SK-N-SH treated with all-trans-retinoic acid at 6 μM for 48 hours (cell line): Measurements from ENCODE around the gene DPYD.

Experiments
- ARNTL ChIP-seq: fragments of 450-650 bp; formaldehyde crosslinking; IDR thresholded peaks from 2 replicates; pipeline ENCODE4 v1.5.0; 2020; ENCODE audit warnings: low read depth, mild to moderate bottlenecking, moderate library complexity, borderline replicate concordance
- CSDC2 ChIP-seq: fragments of 250-450 bp; sonication (Bioruptor Pico); IDR thresholded peaks from 2 replicates; pipeline ENCODE4 v1.5.0; 2020; ENCODE audit warnings: mild to moderate bottlenecking, moderate library complexity
- ESRRG ChIP-seq: fragments of 250-450 bp; sonication (Bioruptor Pico); IDR thresholded peaks from 2 replicates; pipeline ENCODE4 v1.6.1; 2021; ENCODE audit warnings: mild to moderate bottlenecking
- OSR1 ChIP-seq: fragments of 250-450 bp; sonication (Bioruptor Pico); IDR thresholded peaks from 2 replicates; pipeline ENCODE4 v1.8.0; 2022; ENCODE audit warnings: moderate library complexity, mild to moderate bottlenecking, inconsistent platforms
- PATZ1 ChIP-seq: fragments of 250-450 bp; sonication (Bioruptor Pico); IDR thresholded peaks from 2 replicates; pipeline ENCODE4 v1.8.0; 2020; ENCODE audit warnings: mild to moderate bottlenecking, moderate library complexity, borderline replicate concordance
- PPARA ChIP-seq: fragments of 250-450 bp; sonication (Bioruptor Pico); IDR thresholded peaks from 2 replicates; pipeline ENCODE4 v1.5.0; 2020; ENCODE audit warnings: mild to moderate bottlenecking, borderline replicate concordance
- RARB ChIP-seq: fragments of 250-450 bp; sonication (Bioruptor Pico); IDR thresholded peaks from 2 replicates; pipeline ENCODE4 v1.8.0; 2021; ENCODE audit warnings: mild to moderate bottlenecking, moderate library complexity
- TCF4 ChIP-seq: fragments of 250-450 bp; sonication (Bioruptor Pico); IDR thresholded peaks from 2 replicates; pipeline ENCODE4 v1.8.0; 2021; ENCODE audit warnings: mild to moderate bottlenecking, moderate library complexity, borderline replicate concordance
- TSHZ2 ChIP-seq: fragments of 250-450 bp; sonication (Bioruptor Pico); IDR thresholded peaks from 2 replicates; pipeline ENCODE4 v1.5.0; 2020; ENCODE audit warnings: mild to moderate bottlenecking, moderate library complexity
- ZFP3 ChIP-seq: fragments of 250-450 bp; sonication (Bioruptor Pico); IDR thresholded peaks from 2 replicates; pipeline ENCODE4 v1.5.0; 2020; ENCODE audit warnings: mild to moderate bottlenecking, moderate library complexity
- ZNF70 ChIP-seq: fragments of 450-650 bp; formaldehyde crosslinking; IDR thresholded peaks from 2 replicates; pipeline ENCODE4 v1.5.0; 2020; ENCODE audit warnings: mild to moderate bottlenecking, moderate library complexity

GRCh38 chr1:97677702-97678101 is 243.1 kb downstream of the DPYD start:
- TF ChIP-seq ARNTL (CRISPR knock-in tag) (no peak), PPARA (CRISPR knock-in tag) (no peak), PATZ1 (CRISPR knock-in tag) (no peak), CSDC2 (CRISPR knock-in tag) (no peak), ZFP3 (CRISPR knock-in tag) (no peak), TCF4 (CRISPR knock-in tag) (no peak), TSHZ2 (CRISPR knock-in tag) (no peak), RARB (CRISPR knock-in tag) (no peak), ZNF70 (CRISPR knock-in tag) (no peak), ESRRG (CRISPR knock-in tag) (no peak), OSR1 (CRISPR knock-in tag) (no peak)
